GM12892 (cell line): ENCODE results near the gene TXNL1. TPM values are rescaled to one million over a fixed set of nuclear protein-coding genes. Genes with fewer than 3 reads are reported as not detected.

Experiments
- DNase-seq: peaks from one replicate; pipeline ENCODE4 v3.0.0; 2011; ENCODE audit not compliant: insufficient read length
- FAIRE-seq: peaks from 2 replicates; lab custom pipeline; 2011; peaks lifted over from hg19 to GRCh38; lab: Jason Lieb, UNC
- POLR2A ChIP-seq: IDR thresholded peaks from 2 replicates; pipeline ENCODE4 v1.6.1; 2011; ENCODE audit warnings: low read depth, low read length, control low read depth
- POLR2AphosphoS5 ChIP-seq: IDR thresholded peaks from 2 replicates; pipeline ENCODE4 v1.6.1; 2011; ENCODE audit warnings: low read depth, low read length, control low read depth
- TAF1 ChIP-seq: IDR thresholded peaks from 2 replicates; pipeline ENCODE4 v1.6.1; 2011; ENCODE audit warnings: low read depth, mild to moderate bottlenecking, control low read depth, low read length, borderline replicate concordance
- polyA plus RNA-seq: library from polyadenylated mRNA; unstranded; fragments of >200 nt; gene quantifications from one replicate; pipeline ENCODE4 v1.2.1, GENCODE V29; 2012; ENCODE audit warnings: missing spikeins, inconsistent platforms; ENCODE audit not compliant: missing spikeins

The TXNL1 gene
- polyA plus RNA-seq, result 85.6 TPM

DNA sequence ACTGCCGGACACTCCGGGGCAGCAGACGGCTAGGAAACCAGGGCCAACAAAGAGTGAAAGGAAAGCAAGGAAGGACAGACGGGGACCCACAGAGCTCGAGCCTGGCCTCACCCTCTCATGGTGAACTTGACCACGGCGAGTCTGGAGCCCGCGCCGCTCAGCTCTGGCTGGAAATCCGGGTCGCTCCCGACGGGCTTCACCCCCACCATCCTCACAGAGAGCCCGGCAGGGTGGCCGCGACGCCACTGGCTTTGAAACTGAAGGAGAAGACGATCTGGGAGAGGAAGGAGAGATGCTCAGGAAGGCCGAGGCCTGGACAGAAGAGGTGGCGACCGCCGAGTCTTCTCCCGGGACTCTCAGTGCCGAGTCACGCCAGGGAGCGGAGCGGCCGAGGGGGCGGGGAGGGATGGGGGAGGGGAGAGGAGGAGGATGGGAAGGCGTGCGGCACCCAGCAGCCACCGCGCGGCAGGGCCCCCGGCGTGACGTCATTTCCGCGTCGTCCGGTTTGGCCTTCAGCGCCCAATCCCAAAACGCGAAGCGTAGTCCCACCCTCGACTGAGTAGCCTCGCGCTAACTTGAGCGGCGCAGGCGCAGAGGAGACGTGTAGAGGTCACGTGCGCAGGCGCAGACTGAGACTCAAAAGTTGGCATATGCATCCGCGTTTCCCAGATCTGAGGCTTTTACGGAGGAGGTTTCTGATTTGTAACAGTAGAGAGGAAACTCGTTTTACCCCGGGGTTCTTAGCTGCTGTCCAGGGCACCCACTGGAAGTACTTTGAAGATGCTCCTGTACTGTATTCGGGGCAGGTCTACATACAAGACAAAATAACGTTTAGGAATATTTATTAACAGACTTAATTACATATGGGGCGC lies at the start of gene TXNL1:
TXNL1 (minus strand) TSS at position 361 of the 872 bp plus-strand sequence; CDS start at position 209, 152 bp downstream.
- TF ChIP-seq POLR2AphosphoS5, result peak; percentile 89
- TF ChIP-seq TAF1, result peak; percentile 59
- peak; percentile 84 for TF ChIP-seq POLR2A
- peak; percentile 81 for DNase-seq
- peak; percentile 99 for FAIRE-seq

GRCh38 chr18:56684277-56684676 lies 45.9 kb upstream of the TXNL1 start:
- FAIRE-seq, result no peak
- TF ChIP-seq POLR2A (no peak), POLR2AphosphoS5 (no peak), TAF1 (no peak)
- no peak for DNase-seq

DNA sequence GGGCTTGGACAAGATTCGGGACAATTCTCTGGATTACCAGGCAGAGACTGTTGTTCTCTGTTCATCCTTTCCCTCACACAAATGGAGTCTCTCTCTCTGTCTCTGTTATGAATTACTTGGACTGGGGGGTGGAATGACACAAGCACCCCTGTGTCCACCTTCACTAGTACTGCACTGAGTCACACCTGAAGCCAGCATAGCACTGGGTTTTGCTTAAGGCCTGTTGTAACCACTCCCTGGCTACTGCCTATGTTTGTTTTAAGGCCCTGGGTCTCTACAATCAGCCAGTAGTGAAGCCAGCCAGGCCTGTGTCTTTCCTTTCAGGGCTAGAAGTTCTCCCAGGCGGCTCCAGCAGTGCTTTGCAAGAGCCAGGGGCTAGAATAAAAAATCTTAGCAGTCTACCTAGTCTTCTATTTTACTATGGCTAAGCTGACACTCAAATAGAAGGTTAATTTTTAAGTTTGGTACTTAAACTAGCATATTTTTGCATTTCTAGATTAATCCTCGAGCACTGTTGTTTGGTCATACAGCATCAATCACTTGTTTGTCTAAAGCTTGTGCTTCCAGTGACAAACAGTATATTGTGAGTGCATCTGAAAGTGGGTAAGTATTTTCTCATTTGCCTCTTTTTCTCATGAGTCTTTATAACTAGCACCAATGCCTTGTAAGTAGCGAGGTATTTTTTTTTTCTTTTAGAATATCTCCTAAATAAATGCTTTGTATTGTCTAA lies 40.6 kb upstream of the TXNL1 start:
- no peak for FAIRE-seq
- no peak for TF ChIP-seq TAF1
- TF ChIP-seq POLR2A, result no peak
- no peak for TF ChIP-seq POLR2AphosphoS5
- no peak for DNase-seq

DNA sequence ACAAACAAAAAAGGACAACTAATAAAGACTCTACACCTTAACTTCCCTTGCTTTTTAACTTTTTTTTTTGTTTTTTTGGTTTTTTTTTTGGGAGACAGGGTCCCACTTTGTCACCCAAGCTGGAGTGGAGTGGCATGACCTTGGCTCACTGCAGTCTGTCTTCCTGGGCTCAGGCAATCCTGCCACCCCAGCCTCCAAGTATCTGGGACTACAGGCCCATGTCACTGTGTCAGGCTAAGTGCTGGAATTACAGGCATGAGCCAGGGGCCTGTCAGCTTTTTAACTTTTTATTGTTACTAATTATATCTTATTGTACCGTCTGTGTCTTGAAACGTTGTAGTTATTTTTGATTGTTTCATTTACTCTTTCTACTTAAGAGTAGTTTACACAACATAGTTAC lies 38.2 kb upstream of the TXNL1 start:
- FAIRE-seq (no peak), DNase-seq (no peak)
- TF ChIP-seq TAF1, result no peak
- TF ChIP-seq POLR2AphosphoS5, result no peak
- TF ChIP-seq POLR2A, result no peak

- TF ChIP-seq POLR2AphosphoS5 (no peak), TAF1 (no peak), POLR2A (no peak)
- no peak for DNase-seq
- no peak for FAIRE-seq
Observed at GRCh38 chr18:56672981-56673380, 34.6 kb upstream of the TXNL1 start.

DNA sequence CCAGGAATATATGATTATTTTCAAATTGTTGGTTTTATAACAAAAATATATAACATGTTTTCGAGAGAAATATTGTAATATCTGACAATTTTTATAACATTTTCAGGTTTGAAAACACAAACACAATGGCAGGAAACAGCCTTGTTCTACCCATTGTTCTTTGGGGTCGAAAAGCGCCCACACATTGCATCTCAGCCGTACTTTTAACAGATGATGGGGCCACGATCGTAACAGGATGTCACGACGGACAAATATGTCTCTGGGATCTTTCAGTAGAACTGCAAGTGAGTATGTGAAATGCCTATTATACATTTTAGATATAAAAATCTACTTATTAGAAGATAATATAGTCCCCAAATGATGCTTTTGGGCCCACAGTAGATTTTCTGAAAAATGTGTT lies 34.0 kb upstream of the TXNL1 start:
- no peak for TF ChIP-seq TAF1
- no peak for TF ChIP-seq POLR2A
- TF ChIP-seq POLR2AphosphoS5, result no peak

GRCh38 chr18:56662902-56663301 lies 24.5 kb upstream of the TXNL1 start:
- no peak for FAIRE-seq
- TF ChIP-seq POLR2A (no peak), POLR2AphosphoS5 (no peak), TAF1 (no peak)
- DNase-seq, result no peak

More for the DNA sequence above, 34.0 kb upstream of the TXNL1 start:
- FAIRE-seq, result no peak
- DNase-seq, result no peak

- TF ChIP-seq POLR2A (no peak), TAF1 (no peak), POLR2AphosphoS5 (no peak)
- no peak for FAIRE-seq
- DNase-seq, result no peak
Observed at GRCh38 chr18:56662502-56662901, 24.1 kb upstream of the TXNL1 start.

DNA sequence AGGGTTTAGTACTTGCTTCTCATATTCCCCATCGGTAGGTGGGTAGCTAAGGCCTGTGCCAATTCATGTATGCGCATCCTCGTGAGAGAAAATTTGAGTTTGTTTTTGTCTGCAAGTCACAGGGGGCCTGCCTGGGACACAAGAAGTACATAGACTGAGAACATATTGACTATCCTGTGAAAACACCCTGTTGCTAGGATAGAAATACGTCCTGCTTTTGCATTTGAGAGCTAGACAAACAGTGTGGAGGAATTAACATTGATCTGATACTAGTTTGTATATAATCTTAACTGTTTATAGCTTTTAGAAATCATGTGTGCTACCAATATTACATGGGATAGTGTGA lies 23.6 kb upstream of the TXNL1 start:
- FAIRE-seq, result no peak
- DNase-seq, result no peak
- TF ChIP-seq TAF1 (no peak), POLR2A (no peak), POLR2AphosphoS5 (no peak)

DNA sequence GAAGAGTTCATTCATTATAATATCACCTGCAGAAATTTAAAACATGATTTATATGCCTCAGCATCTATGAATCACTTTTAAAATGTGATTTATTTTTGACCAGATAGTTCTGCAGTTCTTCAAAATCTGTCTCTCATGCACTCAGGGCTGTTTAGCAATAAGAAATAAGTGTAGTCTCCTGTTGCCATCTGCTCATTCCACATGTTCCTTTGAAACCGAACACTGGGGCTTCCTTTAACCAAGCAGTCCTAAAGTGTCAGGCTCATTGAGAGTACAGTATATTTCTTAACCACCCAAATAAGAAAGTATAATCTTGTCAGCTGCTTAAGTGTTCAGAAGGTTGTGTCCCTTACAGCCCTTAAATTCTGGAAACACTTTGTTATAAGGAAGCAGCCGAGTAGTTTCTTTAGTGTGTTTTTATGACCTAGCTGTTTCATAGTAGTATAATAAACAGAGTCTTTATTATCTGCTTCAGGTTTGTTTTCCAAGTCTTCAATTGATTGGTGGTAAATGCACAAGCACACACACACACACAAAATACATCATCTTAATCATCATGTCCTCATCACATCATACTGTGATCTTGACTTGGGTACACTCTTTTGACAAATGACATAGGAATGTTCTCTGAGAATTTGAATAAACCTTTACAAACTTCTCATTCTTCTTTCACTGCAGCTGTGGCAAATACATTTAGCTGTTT lies 23.1 kb upstream of the TXNL1 start:
- no peak for DNase-seq
- TF ChIP-seq POLR2A, result no peak
- TF ChIP-seq POLR2AphosphoS5, result no peak
- TF ChIP-seq TAF1, result no peak

GRCh38 chr18:56660655-56661054 lies 22.3 kb upstream of the TXNL1 start:
- no peak for TF ChIP-seq TAF1
- TF ChIP-seq POLR2A, result no peak
- no peak for TF ChIP-seq POLR2AphosphoS5
- FAIRE-seq (no peak), DNase-seq (no peak)

More for the DNA sequence above, 23.1 kb upstream of the TXNL1 start:
- no peak for FAIRE-seq
